Glomerular visceral epithelial cell (primary cell): ENCODE results near the gene MRPL54.
"Not testable (repeated sequence)": the region's sequence is repeated elsewhere in the genome, so short reads cannot be mapped to it uniquely, and the experiment has no call there.

ENCODE experiments used
- DNase-seq: peaks from one replicate; pipeline ENCODE4 v3.0.0-alpha.2; 2016; ENCODE audit errors: extremely low spot score

MRPL54 gene

GRCh38 chr19:3809881-3810707, 47.6 kb downstream of the MRPL54 start:
- DNase-seq: no peak

GRCh38 chr19:3810708-3811355, 48.4 kb downstream of the MRPL54 start:
- no peak for DNase-seq

GRCh38 chr19:3813473-3814392, 51.3 kb downstream of the MRPL54 start:
- DNase-seq: no peak

GRCh38 chr19:3814648-3815047, 52.2 kb downstream of the MRPL54 start:
- DNase-seq: no peak

GRCh38 chr19:3816148-3816547, 53.7 kb downstream of the MRPL54 start:
- not testable (repeated sequence) for DNase-seq

- no peak for DNase-seq
Observed at GRCh38 chr19:3816566-3817218, 54.2 kb downstream of the MRPL54 start.
